MM.1S (cell line): ENCODE measurements around the gene VAMP2.

Experiments
- EZH2 ChIP-seq: fragments of 300-600 bp; sonication (generic); optimal IDR thresholded peaks from 2 replicates; pipeline ENCODE3; 2017; ENCODE audit warnings: low read depth, mild to moderate bottlenecking, antibody characterized with exemption, low read length, mixed read lengths
- EZH2phosphoT487 ChIP-seq: fragments of 300-600 bp; sonication (generic); IDR thresholded peaks from 2 replicates; pipeline ENCODE4 v1.6.1; 2018; ENCODE audit warnings: antibody characterized with exemption, low read length
- TF ChIP-seq, protein P1 (sequence below): fragments of 300-600 bp; sonication (generic); IDR thresholded peaks from 2 replicates; pipeline ENCODE4 v1.5.1; 2016; ENCODE audit warnings: antibody characterized with exemption, low read length, mixed read lengths

DNA sequence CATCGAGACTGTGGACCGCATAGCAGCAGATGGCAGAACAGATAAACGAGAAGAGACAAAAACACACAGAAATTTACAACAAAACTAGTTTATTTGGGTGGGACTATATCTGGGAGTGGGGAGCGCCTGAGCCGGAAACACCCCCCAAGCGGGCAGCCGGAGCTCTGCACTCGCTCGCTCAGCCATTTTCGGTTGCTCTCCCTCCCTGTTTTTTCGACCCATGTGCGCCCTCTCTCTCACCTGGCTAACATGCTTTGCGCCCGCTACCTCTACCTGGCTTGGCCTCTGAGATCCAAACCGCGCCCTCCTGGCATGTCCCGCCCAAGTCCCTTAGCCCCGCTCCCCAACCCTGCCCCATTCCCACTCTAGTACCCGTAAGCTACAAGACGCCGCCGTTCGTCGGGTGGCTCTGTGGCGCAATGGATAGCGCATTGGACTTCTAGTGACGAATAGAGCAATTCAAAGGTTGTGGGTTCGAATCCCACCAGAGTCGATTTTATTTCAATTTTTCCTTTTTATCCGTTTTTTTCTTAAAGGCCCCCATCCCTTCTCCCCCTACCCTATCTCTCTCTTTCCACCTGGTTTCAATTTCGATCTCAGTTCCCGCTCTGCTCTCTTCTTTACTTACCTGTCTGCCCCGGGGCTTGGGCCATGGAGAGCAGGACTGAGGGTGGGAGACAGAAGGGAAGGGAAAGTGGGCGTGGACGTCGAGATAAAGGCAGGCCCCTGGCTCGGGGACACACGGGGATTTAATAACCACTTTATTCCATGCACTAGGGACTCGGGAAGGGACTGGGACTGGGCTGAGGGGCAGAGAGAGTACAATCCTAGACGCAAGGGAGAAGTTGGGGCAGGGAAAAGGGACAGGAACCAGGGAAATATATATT is 42.0 kb downstream of the VAMP2 start:
- TF ChIP-seq, protein P1, sequence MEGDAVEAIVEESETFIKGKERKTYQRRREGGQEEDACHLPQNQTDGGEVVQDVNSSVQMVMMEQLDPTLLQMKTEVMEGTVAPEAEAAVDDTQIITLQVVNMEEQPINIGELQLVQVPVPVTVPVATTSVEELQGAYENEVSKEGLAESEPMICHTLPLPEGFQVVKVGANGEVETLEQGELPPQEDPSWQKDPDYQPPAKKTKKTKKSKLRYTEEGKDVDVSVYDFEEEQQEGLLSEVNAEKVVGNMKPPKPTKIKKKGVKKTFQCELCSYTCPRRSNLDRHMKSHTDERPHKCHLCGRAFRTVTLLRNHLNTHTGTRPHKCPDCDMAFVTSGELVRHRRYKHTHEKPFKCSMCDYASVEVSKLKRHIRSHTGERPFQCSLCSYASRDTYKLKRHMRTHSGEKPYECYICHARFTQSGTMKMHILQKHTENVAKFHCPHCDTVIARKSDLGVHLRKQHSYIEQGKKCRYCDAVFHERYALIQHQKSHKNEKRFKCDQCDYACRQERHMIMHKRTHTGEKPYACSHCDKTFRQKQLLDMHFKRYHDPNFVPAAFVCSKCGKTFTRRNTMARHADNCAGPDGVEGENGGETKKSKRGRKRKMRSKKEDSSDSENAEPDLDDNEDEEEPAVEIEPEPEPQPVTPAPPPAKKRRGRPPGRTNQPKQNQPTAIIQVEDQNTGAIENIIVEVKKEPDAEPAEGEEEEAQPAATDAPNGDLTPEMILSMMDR = peak; percentile 44
- TF ChIP-seq EZH2 (no peak), EZH2phosphoT487 (no peak)
